Breast epithelium (tissue), 4 donors: ENCODE results near the gene LEMD3. TPM values are rescaled to one million over a fixed set of nuclear protein-coding genes. Genes with fewer than 3 reads are reported as not detected.
A peak's percentile ranks its signal among the peaks of the same experiment; 100 is the strongest.

ENCODE experiments used
- DNase-seq, 2 donors: peaks; one replicate each; pipeline ENCODE4 v3.0.0-alpha.2; 2019; ENCODE audit warnings: low spot score in 2 of 2
- H3K27ac ChIP-seq, 2 donors: fragments of 200-600 bp; sonication (generic) in 1 of 2; one replicate each; pipeline ENCODE4 v1.5.1; 2016 to 2019; ENCODE audit warnings: mild to moderate bottlenecking in 1 of 2
- H3K27me3 ChIP-seq, 2 donors: fragments of 200-600 bp; sonication (generic) in 1 of 2; one replicate each; pipeline versions ENCODE4 v1.5.1 to v1.6.0; 2017 to 2019; ENCODE audit warnings: control low read depth in 1 of 2, mild to moderate bottlenecking in 1 of 2
- H3K36me3 ChIP-seq: fragments of 200-600 bp; one replicate; pipeline ENCODE4 v1.5.1; 2019
- H3K4me1 ChIP-seq, 2 donors: fragments of 200-600 bp; sonication (generic); one replicate each; pipeline ENCODE4 v1.5.1; 2016 to 2019; ENCODE audit warnings: control low read depth in 1 of 2
- H3K4me3 ChIP-seq, 3 donors: fragments of 200-600 bp; sonication (generic); 1 replicate in 2 of 3; 2 replicates in 1 of 3; pipeline ENCODE4 v1.5.1; 2016 to 2019; ENCODE audit warnings: mild to moderate bottlenecking in 3 of 3, moderate library complexity in 2 of 3
- H3K9me3 ChIP-seq, 2 donors: fragments of 200-600 bp; sonication (generic) in 1 of 2; one replicate each; pipeline ENCODE4 v1.5.1; 2016 to 2019; ENCODE audit warnings: control low read depth in 1 of 2
- CTCF ChIP-seq, 3 donors: fragments of 450-650 bp; IDR thresholded peaks; one replicate each; pipeline ENCODE4 v1.5.1; 2016 to 2017; ENCODE audit warnings: antibody characterized with exemption in 3 of 3, mild to moderate bottlenecking in 3 of 3, moderate library complexity in 3 of 3
- POLR2A ChIP-seq: fragments of 450-650 bp; IDR thresholded peaks from one replicate; pipeline ENCODE4 v1.6.1; 2016; ENCODE audit warnings: antibody characterized with exemption, mild to moderate bottlenecking, moderate library complexity
- POLR2AphosphoS5 ChIP-seq, 3 donors: sonication (generic); formaldehyde crosslinking; IDR thresholded peaks; one replicate each; pipeline ENCODE4 v1.6.1; 2017; ENCODE audit warnings: antibody characterized with exemption in 3 of 3
- intact Hi-C: fragments of 100-400 bp; cut with DNase I; formaldehyde crosslinking; loops from one replicate; pipeline ENCODE4 v1.15.1; 2023; ENCODE audit warnings: low total_unique reads
- total RNA-seq, 3 donors: library from RNA; depleted of rRNA; stranded (reverse); fragments of >200 nt; gene quantifications; one replicate each; pipeline ENCODE4 v1.1.0, GENCODE V29; 2016

Gene LEMD3
- total RNA-seq, 3 donors from 2014 or later: 31.0 to 69.4 (median 36.4) TPM

- H3K36me3 ChIP-seq: peaks cover 5% of the 10 kb centered on the region
- H3K9me3 ChIP-seq: peaks cover 13 to 24% of the 10 kb centered on the region in 2 donors
- intact Hi-C loops: no loop called here
- H3K4me3 ChIP-seq: no peak overlapping the region
- TF ChIP-seq POLR2AphosphoS5 (IDR thresholded peaks at IDR 0.05) (no peak), CTCF (IDR thresholded peaks at IDR 0.05) (no peak), POLR2A (no peak)
- DNase-seq: no peak
- no peak overlapping the region for H3K27ac ChIP-seq
- H3K27me3 ChIP-seq: no peaks in the 10 kb centered on the region
- no peaks in the 10 kb centered on the region for H3K4me1 ChIP-seq
Observed at GRCh38 chr12:65220761-65221160, 51.4 kb downstream of the LEMD3 start.

GRCh38 chr12:65229441-65229840 is 60.1 kb downstream of the LEMD3 start:
- intact Hi-C loops: no loop called here
- no peaks in the 10 kb centered on the region for H3K27me3 ChIP-seq
- H3K4me3 ChIP-seq: no peak overlapping the region
- no peaks in the 10 kb centered on the region for H3K4me1 ChIP-seq
- no peak overlapping the region for H3K27ac ChIP-seq
- peaks cover 0 to 15% of the 10 kb centered on the region in 2 donors for H3K9me3 ChIP-seq
- TF ChIP-seq POLR2A (no peak), CTCF (IDR thresholded peaks at IDR 0.05) (no peak), POLR2AphosphoS5 (IDR thresholded peaks at IDR 0.05) (no peak)
- DNase-seq: no peak
- H3K36me3 ChIP-seq: no peaks in the 10 kb centered on the region

DNA sequence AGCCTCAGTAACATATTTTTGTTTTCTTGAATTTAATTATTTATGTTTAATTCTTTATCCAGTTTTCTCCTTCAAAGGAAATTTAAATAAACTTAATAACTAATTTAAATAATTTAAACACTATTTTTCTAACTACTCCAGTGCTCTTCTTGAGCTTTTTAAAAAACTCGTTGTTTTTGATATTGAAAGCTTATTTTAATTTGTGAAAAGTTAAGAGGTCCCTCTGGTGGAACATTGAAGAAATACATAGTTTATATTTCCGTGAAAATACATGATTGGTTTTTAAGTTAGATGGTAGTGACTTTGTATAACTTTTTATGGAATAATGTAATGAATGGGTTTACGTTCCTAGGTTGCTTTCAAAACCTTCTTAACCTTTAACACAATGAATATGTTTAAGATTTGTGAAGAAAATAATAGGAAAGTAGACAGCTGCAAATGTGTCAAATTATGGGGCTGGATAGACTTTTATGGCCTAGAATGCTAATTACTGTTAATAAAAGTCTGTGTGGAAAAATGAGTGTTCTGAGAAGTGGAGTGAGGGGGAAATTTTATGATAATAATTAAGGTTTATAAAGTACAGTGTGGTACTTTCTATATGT is 63.2 kb downstream of the LEMD3 start:
- Histone ChIP-seq H3K27me3 (no peaks in the 10 kb centered on the region), H3K27ac (no peak overlapping the region), H3K4me3 (no peak overlapping the region), H3K36me3 (no peaks in the 10 kb centered on the region), H3K4me1 (no peaks in the 10 kb centered on the region), H3K9me3 (peaks cover 0 to 15% of the 10 kb centered on the region in 2 donors)
- DNase-seq: no peak
- no peak for TF ChIP-seq POLR2A
- peak in 2 of 3 donors; percentile 38 to 40 for TF ChIP-seq CTCF (IDR thresholded peaks at IDR 0.05)
- TF ChIP-seq POLR2AphosphoS5 (IDR thresholded peaks at IDR 0.05): no peak
- intact Hi-C loops: loop anchor here (10.0 kb wide), 1 partner anchor 338 kb away; no protein-coding TSS in a partner anchor

- Histone ChIP-seq H3K27me3 (no peaks in the 10 kb centered on the region), H3K4me1 (no peaks in the 10 kb centered on the region), H3K9me3 (no peaks in the 10 kb centered on the region), H3K36me3 (no peaks in the 10 kb centered on the region), H3K4me3 (no peak overlapping the region), H3K27ac (no peak overlapping the region)
- TF ChIP-seq POLR2A: no peak
- no peak for TF ChIP-seq POLR2AphosphoS5 (IDR thresholded peaks at IDR 0.05)
- TF ChIP-seq CTCF (IDR thresholded peaks at IDR 0.05): no peak
- DNase-seq: no peak
- intact Hi-C loops: loop anchor here (10.0 kb wide), 1 partner anchor 342 kb away; no protein-coding TSS in a partner anchor
Observed at GRCh38 chr12:65237153-65237552, 67.8 kb downstream of the LEMD3 start.

- H3K27ac ChIP-seq: no peak overlapping the region
- TF ChIP-seq CTCF (IDR thresholded peaks at IDR 0.05) (no peak), POLR2AphosphoS5 (IDR thresholded peaks at IDR 0.05) (no peak), POLR2A (no peak)
- no peaks in the 10 kb centered on the region for H3K27me3 ChIP-seq
- no peaks in the 10 kb centered on the region for H3K9me3 ChIP-seq
- intact Hi-C loops: loop anchor here (10.0 kb wide), 1 partner anchor 344 kb away; no protein-coding TSS in a partner anchor
- no peaks in the 10 kb centered on the region for H3K4me1 ChIP-seq
- H3K36me3 ChIP-seq: no peaks in the 10 kb centered on the region
- DNase-seq: no peak
- no peak overlapping the region for H3K4me3 ChIP-seq
Observed at GRCh38 chr12:65238609-65239008, 69.2 kb downstream of the LEMD3 start.
